CD14-positive monocyte (primary cell): ENCODE measurements around the gene CDH23. TPM values are rescaled to one million over a fixed set of nuclear protein-coding genes. Genes with fewer than 3 reads are reported as not detected.

Experiments used
- DNase-seq, 3 donors: peaks; one replicate each; pipeline ENCODE4 v3.0.0-alpha.2; 2011 to 2022
- H2AFZ ChIP-seq: 2 replicates; pipeline ENCODE4 v1.6.0; 2012; ENCODE audit warnings: mild to moderate bottlenecking, low read depth, low read length, inconsistent platforms; ENCODE audit not compliant: insufficient read depth, poor library complexity, severe bottlenecking
- H3K27ac ChIP-seq, 2 donors: 1 replicate in 1 of 2; 2 replicates in 1 of 2; pipeline ENCODE4 v1.5.1; 2012 to 2013; ENCODE audit warnings: low read length in 2 of 2, control low read depth in 1 of 2, inconsistent platforms in 1 of 2, low read depth in 1 of 2, mild to moderate bottlenecking in 1 of 2
- H3K27me3 ChIP-seq, 2 donors: one replicate each; pipeline versions ENCODE4 v1.6.0 to v1.6.1; 2011 to 2013; ENCODE audit warnings: low read length in 2 of 2; ENCODE audit not compliant: control insufficient read depth in 2 of 2, insufficient read depth in 2 of 2
- H3K36me3 ChIP-seq, 2 donors: replicated peaks in 1 of 2; 1 replicate in 1 of 2; 2 replicates in 1 of 2; pipeline versions ENCODE4 v1.5.1 to v1.6.1; 2012 to 2013; ENCODE audit warnings: low read length in 2 of 2, control low read depth in 1 of 2, inconsistent platforms in 1 of 2, mild to moderate bottlenecking in 1 of 2; ENCODE audit not compliant: insufficient read depth in 2 of 2, control insufficient read depth in 1 of 2
- H3K4me1 ChIP-seq, 2 donors: 1 replicate in 1 of 2; 2 replicates in 1 of 2; pipeline versions ENCODE4 v1.5.1 to v1.6.1; 2012 to 2013; ENCODE audit warnings: low read length in 2 of 2, control low read depth in 1 of 2, inconsistent platforms in 1 of 2, mild to moderate bottlenecking in 1 of 2, moderate library complexity in 1 of 2; ENCODE audit not compliant: insufficient read depth in 2 of 2, control insufficient read depth in 1 of 2
- H3K4me2 ChIP-seq: replicated peaks from 2 replicates; pipeline ENCODE3; 2012; ENCODE audit warnings: low read length, moderate library complexity, mild to moderate bottlenecking; ENCODE audit not compliant: poor library complexity, severe bottlenecking; ENCODE audit errors: extremely low read depth
- H3K4me3 ChIP-seq, 3 experiments: fragments of 200-600 bp in 1 of 3; sonication (generic) in 1 of 3; replicated peaks in 1 of 3; 1 replicate in 2 of 3; 2 replicates in 1 of 3; pipeline ENCODE4 v1.5.1; 2011 to 2013; ENCODE audit warnings: low read length in 3 of 3, mild to moderate bottlenecking in 3 of 3, control low read depth in 2 of 3, low read depth in 2 of 3, inconsistent platforms in 1 of 3, moderate library complexity in 1 of 3
- H3K79me2 ChIP-seq: 2 replicates; pipeline ENCODE4 v1.6.0; 2012; ENCODE audit warnings: mild to moderate bottlenecking, control low read depth, inconsistent platforms, low read length, moderate library complexity; ENCODE audit not compliant: insufficient read depth
- H3K9ac ChIP-seq: 2 replicates; pipeline ENCODE4 v1.6.0; 2017; ENCODE audit warnings: low read length, mild to moderate bottlenecking; ENCODE audit not compliant: insufficient read depth, poor library complexity, severe bottlenecking
- H3K9me3 ChIP-seq, 2 donors: replicated peaks in 1 of 2; 1 replicate in 1 of 2; 2 replicates in 1 of 2; pipeline versions ENCODE4 v1.5.1 to v1.6.1; 2012 to 2013; ENCODE audit warnings: low read length in 2 of 2, control low read depth in 1 of 2; ENCODE audit not compliant: control insufficient read depth in 1 of 2, insufficient read depth in 1 of 2
- H4K20me1 ChIP-seq: 2 replicates; pipeline ENCODE4 v1.6.0; 2012; ENCODE audit warnings: mild to moderate bottlenecking, low read length, control low read depth, moderate library complexity; ENCODE audit not compliant: insufficient read depth
- H3K27ac Mint-ChIP-seq, 7 donors: one replicate each; pipeline ENCODE4 v1.8.0; 2020; ENCODE audit warnings: mild to moderate bottlenecking in 7 of 7, mixed read lengths in 7 of 7, moderate library complexity in 6 of 7, inconsistent platforms in 2 of 7
- H3K27me3 Mint-ChIP-seq, 3 donors: one replicate each; pipeline ENCODE4 v1.8.0; 2021 to 2022; ENCODE audit warnings: low read depth in 3 of 3, mild to moderate bottlenecking in 3 of 3, mixed read lengths in 3 of 3, moderate library complexity in 3 of 3, inconsistent platforms in 1 of 3
- H3K36me3 Mint-ChIP-seq, 2 donors: one replicate each; pipeline ENCODE4 v1.8.0; 2020; ENCODE audit warnings: mixed read lengths in 2 of 2, inconsistent platforms in 1 of 2, mild to moderate bottlenecking in 1 of 2
- H3K4me1 Mint-ChIP-seq: one replicate; pipeline ENCODE4 v1.8.0; 2020; ENCODE audit warnings: mild to moderate bottlenecking, mixed read lengths
- H3K4me3 Mint-ChIP-seq, 2 donors: one replicate each; pipeline ENCODE4 v1.8.0; 2020; ENCODE audit warnings: mild to moderate bottlenecking in 2 of 2, mixed read lengths in 2 of 2, moderate library complexity in 1 of 2
- H3K9me3 Mint-ChIP-seq, 7 donors: one replicate each; pipeline ENCODE4 v1.8.0; 2020 to 2022; ENCODE audit warnings: mixed read lengths in 7 of 7, mild to moderate bottlenecking in 6 of 7, moderate library complexity in 6 of 7, inconsistent platforms in 2 of 7
- WGBS: methylation state at CpG from one replicate; pipeline ENCODE4 v1.1.5; 2013; ENCODE audit warnings: missing lambda C conversion rate; ENCODE audit not compliant: insufficient coverage; 5-methylcytosine and 5-hydroxymethylcytosine counted together
- intact Hi-C, 2 donors: fragments of 100-400 bp; cut with micrococcal nuclease; formaldehyde crosslinking; loops; one replicate each; pipeline versions ENCODE4 v1.15.0 to v1.15.1; 2023
- polyA plus RNA-seq, 3 donors: library from polyadenylated mRNA; depleted of rRNA in 1 of 3; unstranded in 2 of 3; stranded (reverse) in 1 of 3; fragments of 300-500 nt in 2 of 3; fragments of >200 nt in 1 of 3; fragmentation: Illumina TruSeq in 2 of 3; gene quantifications; 1 replicate in 2 of 3; 2 replicates in 1 of 3; pipeline ENCODE4 v1.2.3, GENCODE V29; 2012 to 2021
- TF ChIP-seq, protein P1 (sequence below): fragments of 200-600 bp; IDR thresholded peaks from one replicate; pipeline ENCODE4 v1.8.0; 2022; ENCODE audit warnings: antibody characterized with exemption, mild to moderate bottlenecking

CDH23 gene
- polyA plus RNA-seq, 3 donors: 8.2 to 36.2 (median 10.5) TPM

- H4K20me1 ChIP-seq: no peaks in the 10 kb centered on the region
- peak overlapping the region; percentile 72 for H3K4me2 ChIP-seq
- peak overlapping the region; percentile 92 to 96 for H3K27ac ChIP-seq
- peaks cover 70 to 76% of the 10 kb centered on the region in 2 donors for H3K4me1 ChIP-seq
- H3K27me3 Mint-ChIP-seq: peaks cover 0 to 5% (median 0%) of the 10 kb centered on the region in 3 donors
- H3K36me3 Mint-ChIP-seq: peaks cover 10 to 30% of the 10 kb centered on the region in 2 donors
- peaks cover 67% of the 10 kb centered on the region for H3K4me1 Mint-ChIP-seq
- H3K9ac ChIP-seq: peak overlapping the region; percentile 68
- H3K27ac Mint-ChIP-seq: peak overlapping the region; percentile 90 to 97 (median 94)
- H3K4me3 ChIP-seq: peak overlapping the region; percentile 0 to 58 (median 13)
- intact Hi-C loops: loop anchor here (5.0 kb wide), 2 partner anchors 57 to 312 kb away; no protein-coding TSS in a partner anchor
- peak overlapping the region; percentile 72 to 86 for H3K4me3 Mint-ChIP-seq
- TF ChIP-seq, protein P1, sequence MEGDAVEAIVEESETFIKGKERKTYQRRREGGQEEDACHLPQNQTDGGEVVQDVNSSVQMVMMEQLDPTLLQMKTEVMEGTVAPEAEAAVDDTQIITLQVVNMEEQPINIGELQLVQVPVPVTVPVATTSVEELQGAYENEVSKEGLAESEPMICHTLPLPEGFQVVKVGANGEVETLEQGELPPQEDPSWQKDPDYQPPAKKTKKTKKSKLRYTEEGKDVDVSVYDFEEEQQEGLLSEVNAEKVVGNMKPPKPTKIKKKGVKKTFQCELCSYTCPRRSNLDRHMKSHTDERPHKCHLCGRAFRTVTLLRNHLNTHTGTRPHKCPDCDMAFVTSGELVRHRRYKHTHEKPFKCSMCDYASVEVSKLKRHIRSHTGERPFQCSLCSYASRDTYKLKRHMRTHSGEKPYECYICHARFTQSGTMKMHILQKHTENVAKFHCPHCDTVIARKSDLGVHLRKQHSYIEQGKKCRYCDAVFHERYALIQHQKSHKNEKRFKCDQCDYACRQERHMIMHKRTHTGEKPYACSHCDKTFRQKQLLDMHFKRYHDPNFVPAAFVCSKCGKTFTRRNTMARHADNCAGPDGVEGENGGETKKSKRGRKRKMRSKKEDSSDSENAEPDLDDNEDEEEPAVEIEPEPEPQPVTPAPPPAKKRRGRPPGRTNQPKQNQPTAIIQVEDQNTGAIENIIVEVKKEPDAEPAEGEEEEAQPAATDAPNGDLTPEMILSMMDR: no peak
- H3K9me3 Mint-ChIP-seq: peaks cover 0 to 9% (median 6%) of the 10 kb centered on the region in 7 donors
- peak; percentile 46 to 71 (median 52) for DNase-seq
- peaks cover 0 to 10% of the 10 kb centered on the region in 2 donors for H3K9me3 ChIP-seq
- WGBS: 8% methylated on average over 12 of the region's 18 CpGs
- H3K36me3 ChIP-seq: no peaks in the 10 kb centered on the region
- peak overlapping the region; percentile 43 for H2AFZ ChIP-seq
- peaks cover 16% of the 10 kb centered on the region for H3K79me2 ChIP-seq
- no peaks in the 10 kb centered on the region for H3K27me3 ChIP-seq
Observed at GRCh38 chr10:71694039-71694501, 297.4 kb downstream of the CDH23 start.

- peak overlapping the region; percentile 68 for H3K9ac ChIP-seq
- H3K4me3 Mint-ChIP-seq: peak overlapping the region; percentile 72 to 86
- H3K36me3 ChIP-seq: no peaks in the 10 kb centered on the region
- H3K4me3 ChIP-seq: peak overlapping the region; percentile 0 to 58 (median 13)
- no peaks in the 10 kb centered on the region for H4K20me1 ChIP-seq
- DNase-seq: peak; percentile 87 to 92 (median 91)
- H3K9me3 ChIP-seq: peaks cover 0 to 10% of the 10 kb centered on the region in 2 donors
- H3K4me2 ChIP-seq: peak overlapping the region; percentile 72
- peak overlapping the region; percentile 43 for H2AFZ ChIP-seq
- H3K27me3 Mint-ChIP-seq: peaks cover 0 to 5% (median 0%) of the 10 kb centered on the region in 3 donors
- TF ChIP-seq, protein P1: no peak
- peaks cover 10 to 30% of the 10 kb centered on the region in 2 donors for H3K36me3 Mint-ChIP-seq
- peaks cover 16% of the 10 kb centered on the region for H3K79me2 ChIP-seq
- peaks cover 75 to 80% of the 10 kb centered on the region in 2 donors for H3K4me1 ChIP-seq
- intact Hi-C loops: loop anchor here (5.0 kb wide), 2 partner anchors 57 to 312 kb away; no protein-coding TSS in a partner anchor
- H3K27ac Mint-ChIP-seq: peak overlapping the region; percentile 90 to 97 (median 94)
- no peaks in the 10 kb centered on the region for H3K27me3 ChIP-seq
- peaks cover 0 to 9% (median 6%) of the 10 kb centered on the region in 7 donors for H3K9me3 Mint-ChIP-seq
- H3K4me1 Mint-ChIP-seq: peaks cover 72% of the 10 kb centered on the region
- peak overlapping the region; percentile 92 to 96 for H3K27ac ChIP-seq
- WGBS: 0% methylated on average over 4 of the region's 10 CpGs
Observed at GRCh38 chr10:71694567-71694968, 297.8 kb downstream of the CDH23 start.
